Lower leg skin (tissue), 3 donors: Measurements from ENCODE around the gene SLC5A10.

Experiments
- CTCF ChIP-seq, 3 donors: fragments of 450-650 bp; IDR thresholded peaks; one replicate each; pipeline ENCODE4 v1.5.1; 2016; ENCODE audit warnings: antibody characterized with exemption in 3 of 3, mild to moderate bottlenecking in 3 of 3, moderate library complexity in 2 of 3
- POLR2A ChIP-seq, 2 donors: fragments of 450-650 bp; IDR thresholded peaks; one replicate each; pipeline ENCODE4 v1.6.1; 2016 to 2017; ENCODE audit warnings: antibody characterized with exemption in 2 of 2, mild to moderate bottlenecking in 1 of 2, moderate library complexity in 1 of 2

GRCh38 chr17:18959845-18960240 lies 7.9 kb downstream of the SLC5A10 start:
- TF ChIP-seq CTCF (IDR thresholded peaks at IDR 0.05) = no peak
- TF ChIP-seq POLR2A (IDR thresholded peaks at IDR 0.05) = no peak
